GM19240 (cell line): ENCODE measurements around the gene GOPC.

Experiments used
- DNase-seq: peaks from one replicate; pipeline ENCODE4 v3.0.0; 2011; ENCODE audit warnings: low spot score; ENCODE audit not compliant: insufficient read length

Gene GOPC

DNA sequence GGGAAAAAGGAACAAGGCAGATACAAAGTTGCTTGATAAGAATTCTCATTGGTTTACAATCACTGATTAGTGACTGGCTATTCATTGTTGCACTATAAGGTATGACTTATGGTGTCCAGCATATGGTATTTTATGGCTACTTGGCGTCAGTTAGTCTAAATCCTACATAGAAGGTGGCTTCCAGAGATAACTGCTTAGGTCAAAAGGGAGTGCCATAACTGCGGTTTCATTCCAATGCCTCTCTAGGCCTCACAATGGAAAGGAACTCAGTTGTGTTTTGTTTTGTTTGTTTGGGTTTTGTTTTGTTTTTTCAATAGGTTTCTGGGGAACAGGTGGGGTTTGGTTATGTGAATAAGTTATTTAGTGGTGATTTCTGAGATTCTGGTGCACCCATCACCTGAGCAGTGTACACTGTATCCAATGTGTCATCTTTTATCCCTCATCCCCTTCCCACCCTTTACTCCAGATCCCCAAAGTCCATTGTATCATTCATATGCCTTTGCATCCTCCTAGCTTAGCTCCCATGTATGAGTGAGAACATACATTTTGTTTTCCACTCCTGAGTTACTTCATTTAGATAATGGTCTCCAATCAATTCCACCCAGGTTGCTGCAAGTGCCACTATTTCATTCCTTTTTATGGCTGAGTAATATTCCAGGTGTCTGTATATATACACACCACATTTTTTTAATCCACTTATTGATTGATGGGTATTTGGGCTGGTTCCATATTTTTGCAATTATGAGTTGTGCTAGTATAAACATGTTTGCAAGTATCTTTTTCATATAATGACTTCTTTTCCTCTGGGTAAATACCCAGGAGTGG is 7.0 kb downstream of the GOPC start:
- DNase-seq = no peak

DNA sequence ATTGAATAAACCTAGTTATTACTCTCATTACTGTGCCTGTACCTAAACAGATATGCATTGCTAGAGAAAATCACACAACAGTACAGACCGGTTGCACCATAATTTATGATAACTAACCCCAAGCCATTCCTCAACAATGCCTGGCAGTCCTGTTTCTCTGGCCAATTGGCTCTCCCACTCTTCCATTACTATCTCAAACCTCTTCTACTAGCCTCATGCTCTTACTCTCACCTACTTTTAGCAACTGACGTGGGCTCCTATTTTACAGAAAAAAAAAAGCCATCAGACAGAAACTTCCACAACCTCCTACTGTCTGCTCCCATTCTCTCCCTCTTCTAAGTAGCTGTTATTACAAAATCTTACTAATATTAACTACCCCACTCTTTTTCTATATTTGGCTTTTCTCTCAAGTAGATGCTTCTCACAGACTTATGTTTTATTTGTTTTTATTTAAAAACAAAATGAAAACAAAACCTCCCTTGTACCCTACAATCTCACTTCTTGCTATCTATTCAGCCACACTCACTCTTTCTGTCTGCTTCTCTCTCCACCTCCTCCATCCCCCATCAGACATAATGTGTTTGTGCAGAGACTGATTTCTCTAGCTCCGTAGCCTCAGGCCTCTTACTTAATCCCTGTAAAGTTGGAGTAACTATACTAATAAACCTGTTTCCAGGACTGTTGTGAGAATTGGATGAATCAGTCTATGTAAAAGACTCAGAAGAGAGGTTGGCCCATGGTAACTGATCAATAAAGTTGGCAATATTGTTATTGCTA is 9.1 kb downstream of the GOPC start:
- no peak for DNase-seq

- DNase-seq = no peak
Measured at GRCh38 chr6:117591405-117591804, 10.9 kb downstream of the GOPC start.

- DNase-seq = no peak
Measured at GRCh38 chr6:117590447-117590846, 11.9 kb downstream of the GOPC start.

DNA sequence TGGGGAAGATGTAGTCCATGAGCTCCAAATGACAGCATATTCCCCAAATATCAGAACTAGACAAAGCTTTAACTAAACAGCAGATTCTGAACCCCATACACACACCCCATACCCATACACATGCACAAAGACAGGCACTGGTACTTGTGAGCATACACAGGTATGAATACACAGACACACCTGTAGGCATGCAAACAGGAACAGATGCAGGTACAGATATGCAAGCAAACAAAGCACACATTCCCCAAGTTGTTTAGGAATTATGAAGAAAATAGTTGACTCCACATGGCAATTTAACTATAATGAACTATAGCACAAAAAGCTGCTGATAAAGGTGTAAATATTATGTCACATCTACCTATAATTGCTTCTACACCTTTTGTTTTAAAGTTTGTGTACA is 16.7 kb downstream of the GOPC start:
- DNase-seq = no peak

- DNase-seq = no peak
Measured at GRCh38 chr6:117574198-117574597, 28.1 kb downstream of the GOPC start.

DNA sequence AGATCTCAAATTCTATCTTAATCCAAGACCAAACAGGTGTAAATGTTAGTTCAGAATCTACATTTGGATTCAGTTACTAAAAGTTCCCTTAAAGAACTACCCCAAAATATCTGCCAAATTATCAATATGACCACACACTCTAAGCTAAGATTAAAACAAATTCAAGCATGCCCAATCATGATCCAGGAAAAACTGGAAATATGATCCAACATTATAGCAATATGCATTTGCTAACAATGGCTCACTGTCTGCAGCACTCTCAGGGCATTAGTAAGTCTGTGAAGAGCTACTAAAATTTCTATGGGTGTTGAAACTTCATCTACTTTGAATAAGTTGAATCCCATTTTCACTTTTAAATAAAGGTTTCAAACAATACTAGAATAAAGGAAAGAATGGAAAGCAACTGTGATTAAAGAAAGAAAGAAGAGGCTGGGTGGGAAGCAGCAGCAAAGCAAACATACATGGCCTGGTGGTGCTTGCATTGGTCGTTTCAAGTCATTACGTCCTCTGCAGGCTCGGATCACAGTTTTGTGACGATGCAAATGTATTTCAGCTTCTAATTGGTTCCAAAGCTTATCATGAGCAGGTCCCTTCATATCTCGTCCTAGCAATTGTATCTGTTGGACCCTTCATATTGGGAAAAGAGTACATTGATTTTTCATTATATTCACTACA is 29.2 kb downstream of the GOPC start:
- DNase-seq = no peak

GRCh38 chr6:117568831-117569410 is 33.4 kb downstream of the GOPC start:
- no peak for DNase-seq

GRCh38 chr6:117568247-117568646 is 34.1 kb downstream of the GOPC start:
- no peak for DNase-seq

DNA sequence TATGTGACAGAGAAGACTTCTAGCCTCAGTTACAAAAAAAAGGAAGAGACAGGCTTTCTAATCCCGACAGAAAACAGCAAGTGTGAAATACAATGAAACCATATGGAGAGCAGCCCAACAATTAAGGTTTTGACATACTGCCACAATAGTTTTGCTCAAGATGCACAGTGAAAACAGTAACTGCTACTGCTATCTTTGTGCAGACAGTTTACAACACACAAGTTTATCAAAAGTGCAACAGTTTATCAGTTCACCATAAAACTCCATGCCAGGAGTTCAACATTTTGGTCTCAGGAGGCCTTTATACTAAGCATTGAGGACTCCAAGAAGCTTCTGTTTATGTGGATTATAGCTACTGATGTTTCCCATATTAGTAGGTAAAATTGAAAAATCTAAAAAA is 37.6 kb downstream of the GOPC start:
- no peak for DNase-seq

- no peak for DNase-seq
Measured at GRCh38 chr6:117561128-117561527, 41.2 kb downstream of the GOPC start.

DNA sequence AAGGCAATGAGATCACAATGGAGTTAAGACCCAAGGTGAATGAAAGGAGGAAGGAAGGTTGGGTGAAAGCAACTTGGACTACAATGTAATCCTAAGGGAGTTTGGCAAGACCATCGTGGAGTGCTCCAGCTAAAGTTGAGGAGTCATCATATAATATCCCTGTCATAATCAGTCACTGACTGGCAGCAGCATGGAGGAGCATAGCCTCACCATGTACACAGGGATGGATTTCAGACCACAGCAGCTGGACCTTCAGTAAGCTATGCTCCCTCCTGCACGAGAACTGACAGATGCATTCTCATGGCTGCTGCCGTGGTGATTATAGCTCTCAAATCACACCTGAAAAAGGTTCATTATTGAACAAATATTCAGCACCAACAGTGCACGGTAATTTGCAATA is 43.0 kb downstream of the GOPC start:
- no peak for DNase-seq

- no peak for DNase-seq
Measured at GRCh38 chr6:117558818-117559217, 43.5 kb downstream of the GOPC start.

DNA sequence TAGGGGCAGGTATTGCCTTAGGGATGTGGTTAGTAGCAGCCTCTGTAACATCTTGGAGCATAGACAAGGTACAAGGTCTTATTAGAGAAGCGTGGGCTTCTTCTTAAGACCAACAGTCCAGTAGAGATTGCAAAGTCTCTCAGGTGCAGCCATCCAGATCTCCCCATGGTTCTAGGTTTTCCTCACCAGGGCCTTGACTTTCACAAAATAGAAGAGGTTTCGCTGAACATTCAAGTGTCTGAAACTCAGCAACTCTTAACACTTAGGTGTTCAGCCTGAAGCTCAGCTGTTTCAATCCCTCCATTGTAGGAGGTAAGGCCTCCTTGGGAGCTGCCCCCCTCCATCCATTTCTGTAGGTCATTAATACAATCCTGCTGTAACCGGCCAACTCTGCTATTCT is 44.4 kb downstream of the GOPC start:
- DNase-seq = no peak

DNA sequence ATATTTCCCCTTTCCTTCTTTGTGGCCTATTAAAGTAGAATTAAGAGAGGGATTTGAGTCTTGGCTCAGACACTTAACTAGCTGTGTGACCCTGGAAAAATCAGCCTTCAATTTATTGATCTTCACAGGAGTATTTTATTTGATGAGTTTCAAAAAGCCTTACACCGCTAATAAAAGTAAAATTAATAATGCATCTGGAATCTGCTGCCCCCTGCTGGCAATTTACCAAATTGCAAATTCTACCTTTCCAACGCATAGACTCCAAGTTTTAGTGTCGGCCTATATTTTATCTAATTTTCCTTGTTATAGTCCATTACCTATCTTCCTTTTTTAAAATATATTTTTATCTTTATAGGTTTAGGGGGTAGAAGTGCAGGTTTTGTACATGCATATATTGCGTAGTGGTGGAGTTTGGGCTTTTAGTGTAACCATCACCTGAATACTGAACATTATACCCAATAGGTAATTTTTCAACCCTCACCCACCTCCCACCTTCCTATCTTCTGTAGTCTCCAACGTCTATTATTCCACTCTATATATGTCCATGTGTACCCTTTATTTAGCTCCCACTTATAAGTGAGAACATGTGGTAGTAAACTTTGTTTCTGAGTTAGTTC is 46.3 kb downstream of the GOPC start:
- DNase-seq = no peak

DNA sequence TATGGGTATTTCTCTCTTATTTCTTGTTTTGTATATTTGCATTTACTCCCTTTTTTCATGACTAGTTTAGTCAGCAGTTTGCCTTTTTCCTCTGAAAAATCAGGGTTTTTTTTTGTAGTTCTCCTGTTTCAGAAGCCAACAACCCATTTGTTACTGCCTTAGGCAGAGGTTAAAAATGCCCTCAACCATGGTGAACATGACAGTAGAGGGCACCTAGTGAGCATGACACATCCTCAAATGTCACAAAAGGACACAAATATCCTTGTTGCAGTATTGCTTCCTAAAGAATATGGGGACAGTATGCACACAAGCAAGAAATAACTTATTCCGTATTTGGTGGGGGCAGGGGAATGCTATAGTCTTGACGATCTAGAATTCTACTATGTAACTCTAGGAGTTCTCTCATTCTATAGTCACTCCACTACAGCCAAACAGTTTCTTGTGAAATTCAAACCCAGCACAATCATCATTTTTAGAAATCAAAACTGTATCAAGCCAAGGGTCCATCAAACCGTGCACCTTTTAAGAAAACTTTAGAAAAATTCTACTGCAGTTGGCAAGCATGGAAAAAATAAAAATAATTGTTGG is 47.0 kb downstream of the GOPC start:
- no peak for DNase-seq

DNA sequence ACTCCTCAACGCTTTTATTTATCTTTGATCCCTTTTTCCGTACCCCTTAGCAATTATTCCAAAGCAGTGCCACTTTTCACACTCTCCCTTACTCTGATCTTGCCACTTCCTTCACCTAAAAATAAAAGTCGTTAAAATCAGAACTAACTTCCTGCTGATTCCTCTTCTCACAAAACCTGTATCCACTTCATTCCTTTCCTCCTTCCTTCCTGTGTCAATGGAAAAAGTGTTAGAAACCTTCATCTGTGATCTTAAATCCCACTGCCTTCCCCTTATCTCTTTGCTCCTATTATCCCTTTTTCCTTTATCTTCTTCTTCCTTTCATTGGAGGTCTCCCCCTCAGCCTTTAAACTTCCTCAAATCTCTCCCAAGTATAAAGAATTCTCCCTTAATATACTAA is 49.2 kb downstream of the GOPC start:
- no peak for DNase-seq

DNA sequence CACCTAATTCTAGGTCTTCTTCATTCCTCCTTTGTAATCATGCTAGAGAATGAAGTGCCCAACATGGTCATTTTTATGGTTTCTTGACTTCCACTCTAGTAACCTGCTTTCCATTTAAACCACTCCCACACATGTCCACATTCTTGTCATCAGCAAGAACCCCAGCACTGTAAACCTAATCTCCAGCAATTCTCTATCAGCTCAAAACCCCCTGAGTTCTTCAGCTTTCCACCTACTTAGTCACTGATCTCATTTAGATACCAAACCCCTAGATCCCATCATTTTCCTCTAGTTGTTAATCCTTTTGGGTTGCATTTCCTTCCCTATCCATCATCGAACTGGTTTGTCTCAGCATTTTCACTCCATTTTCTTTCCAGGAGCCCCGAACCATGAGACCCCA is 49.7 kb downstream of the GOPC start:
- no peak for DNase-seq

GRCh38 chr6:117550618-117551242 is 51.6 kb downstream of the GOPC start:
- DNase-seq = no peak

DNA sequence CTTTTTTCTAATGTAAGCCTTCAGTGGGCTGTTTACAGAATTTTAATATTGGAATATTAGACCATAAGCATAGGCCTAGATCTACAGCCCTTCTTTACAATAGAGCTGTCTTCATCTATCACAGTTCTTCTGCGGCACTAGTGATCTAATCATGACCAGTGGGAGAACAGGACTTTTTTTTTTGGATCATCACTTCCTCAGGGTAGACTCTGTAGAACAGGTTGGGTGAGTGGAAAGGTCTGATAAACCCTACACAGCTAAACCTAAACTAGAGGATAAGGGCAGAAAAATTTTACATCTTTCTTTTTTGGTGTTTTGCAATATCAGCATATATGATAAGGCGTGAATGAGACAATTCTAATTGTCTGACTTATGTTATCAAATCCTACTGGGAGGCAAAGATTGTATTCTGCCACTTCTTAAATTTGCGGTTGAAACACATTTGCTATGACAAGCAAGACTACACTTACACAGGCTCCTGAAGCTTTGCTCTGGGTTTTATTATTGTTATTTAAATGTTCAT is 52.2 kb downstream of the GOPC start:
- DNase-seq = no peak
